ENCODE data around the gene TUBB.

GRCh38 chr6:30670760-30671527 lies 49.2 kb upstream of the TUBB start:
- TF ChIP-seq CTCF (conservative IDR thresholded peaks at IDR 0.05 in 1 of 2, IDR thresholded peaks at IDR 0.05 in 1 of 2; ENCODE audit: extremely low read depth in 1 of 2, insufficient read depth in 1 of 2, low read depth in 1 of 2, low read length in 2 of 2) (peak in 1 of 2 donors; percentile 17), EZH2 (IDR thresholded peaks at IDR 0.05; ENCODE audit: borderline replicate concordance, low read length) (no peak)

Measured in mammary epithelial cell (primary cell).